Vagina (tissue), 2 donors: ENCODE results near the gene GLP1R.

Experiments used
- CTCF ChIP-seq, 3 experiments: fragments of 450-650 bp in 2 of 3; fragments of 200-600 bp in 1 of 3; sonication (generic) in 1 of 3; IDR thresholded peaks; one replicate each; pipeline ENCODE4 v1.5.1; 2017 to 2019; ENCODE audit warnings: antibody characterized with exemption in 3 of 3, mild to moderate bottlenecking in 2 of 3, moderate library complexity in 2 of 3
- POLR2A ChIP-seq, 2 donors: fragments of 450-650 bp; IDR thresholded peaks; one replicate each; pipeline ENCODE4 v1.6.1; 2017; ENCODE audit warnings: antibody characterized with exemption in 2 of 2, mild to moderate bottlenecking in 2 of 2, moderate library complexity in 2 of 2

GRCh38 chr6:39092124-39092523 is 43.5 kb downstream of the GLP1R start:
- TF ChIP-seq CTCF (IDR thresholded peaks at IDR 0.05) (no peak), POLR2A (IDR thresholded peaks at IDR 0.05) (no peak)
